K562 (cell line): ENCODE results near the gene MBD3. TPM values are rescaled to one million over a fixed set of nuclear protein-coding genes. Genes with fewer than 3 reads are reported as not detected.

Experiments
- ATAC-seq: fragments of 200-7000 bp; cut with Tn5 transposase; 3 replicates; pipeline ENCODE4 v1.9.1; 2020; ENCODE audit warnings: moderate library complexity
- BruUV-seq: library from RNA; stranded (reverse); fragments of 400-500 nt; replicated peaks from 2 replicates; lab custom pipeline; 2021; lab: Mats Ljungman, UMichigan
- CTCF ChIA-PET: fragments of 300-600 bp; formaldehyde crosslinking; extraction: SDS; loops from one replicate; lab custom pipeline; 2021; ENCODE audit warnings: low intra/inter-chr PET ratio; lab: Yijun Ruan, JAX
- POLR2A ChIA-PET: fragments of 300-600, 350-650 bp; sonication (Branson Sonifier 250); formaldehyde crosslinking; extraction: SDS; loops from one replicate; lab custom pipeline; 2021; ENCODE audit warnings: antibody characterized with exemption, inconsistent platforms; lab: Yijun Ruan, JAX
- DNase-seq, 4 experiments: peaks; one replicate each; pipeline versions ENCODE4 v3.0.0 to v3.0.0-alpha.2; 2011 to 2018; ENCODE audit warnings: low spot score in 3 of 4, mixed read lengths in 3 of 4; ENCODE audit errors: extremely low read depth in 1 of 4
- FAIRE-seq: peaks from 2 replicates; lab custom pipeline; 2011; peaks lifted over from hg19 to GRCh38; lab: Jason Lieb, UNC
- H2AFZ ChIP-seq: 2 replicates; pipeline ENCODE4 v1.6.0; 2011; ENCODE audit warnings: low read depth, low read length, control low read depth, inconsistent platforms
- H3K27ac ChIP-seq: fragments of 200-600 bp; 3 replicates; pipeline ENCODE4 v1.8.0; 2011; ENCODE audit warnings: low read depth, mild to moderate bottlenecking, control low read depth, inconsistent platforms, low read length, moderate library complexity, mixed read lengths; ENCODE audit errors: extremely low read depth
- H3K27me3 ChIP-seq, 2 experiments: fragments of 300-600 bp in 1 of 2; 2 replicates in 1 of 2; 3 replicates in 1 of 2; pipeline versions ENCODE4 v1.6.0 to v1.8.0; 2011; ENCODE audit warnings: inconsistent platforms in 2 of 2, low read length in 2 of 2, mild to moderate bottlenecking in 1 of 2, mixed read lengths in 1 of 2, moderate library complexity in 1 of 2; ENCODE audit not compliant: control insufficient read depth in 2 of 2, insufficient read depth in 2 of 2
- H3K36me3 ChIP-seq: fragments of 300-600 bp; 3 replicates; pipeline ENCODE4 v1.8.0; 2011; ENCODE audit warnings: mild to moderate bottlenecking, low read length, inconsistent platforms; ENCODE audit not compliant: control insufficient read depth, insufficient read depth
- H3K4me1 ChIP-seq, 2 experiments: fragments of 200-600 bp in 1 of 2; replicated peaks in 1 of 2; 2 replicates in 1 of 2; 3 replicates in 1 of 2; pipeline versions ENCODE4 v1.5.1 to v1.8.0; 2011; ENCODE audit warnings: inconsistent platforms in 2 of 2, low read length in 2 of 2, mild to moderate bottlenecking in 1 of 2, mixed read lengths in 1 of 2, moderate library complexity in 1 of 2; ENCODE audit not compliant: control insufficient read depth in 2 of 2, insufficient read depth in 2 of 2
- H3K4me2 ChIP-seq: 2 replicates; pipeline ENCODE4 v1.6.1; 2011; ENCODE audit warnings: low read length, control low read depth, inconsistent platforms, mixed read lengths; ENCODE audit not compliant: insufficient read depth
- H3K4me3 ChIP-seq: fragments of 200-600 bp; sonication (generic), shearing (Covaris generic); 2 replicates; pipeline ENCODE4 v1.5.1; 2016; ENCODE audit warnings: control low read depth, inconsistent platforms
- H3K79me2 ChIP-seq: fragments of 200-600 bp; 3 replicates; pipeline ENCODE4 v1.8.0; 2011; ENCODE audit warnings: low read length, inconsistent platforms; ENCODE audit not compliant: control insufficient read depth, insufficient read depth
- H3K9ac ChIP-seq, 2 experiments: 2 replicates each; pipeline versions ENCODE4 v1.6.0 to v1.6.1; 2011; ENCODE audit warnings: low read depth in 2 of 2, low read length in 2 of 2, control low read depth in 1 of 2, inconsistent platforms in 1 of 2, mild to moderate bottlenecking in 1 of 2, mixed read lengths in 1 of 2; ENCODE audit not compliant: insufficient read depth in 1 of 2
- H3K9me1 ChIP-seq: one replicate; pipeline ENCODE4 v1.6.0; 2011; ENCODE audit warnings: inconsistent platforms, mild to moderate bottlenecking, low read length, moderate library complexity; ENCODE audit not compliant: control insufficient read depth, insufficient read depth
- H3K9me3 ChIP-seq: replicated peaks from 2 replicates; pipeline ENCODE4 v1.5.1; 2011; ENCODE audit warnings: low read depth, low read length, inconsistent platforms; ENCODE audit not compliant: control insufficient read depth, insufficient read depth
- H4K20me1 ChIP-seq: replicated peaks from 2 replicates; pipeline ENCODE4 v1.6.1; 2011; ENCODE audit warnings: low read length, inconsistent platforms, mixed read lengths; ENCODE audit not compliant: control insufficient read depth, insufficient read depth
- BCOR ChIP-seq: fragments of 450-650 bp; IDR thresholded peaks from 2 replicates; pipeline ENCODE4 v1.6.1; 2016
- E2F3 ChIP-seq: fragments of 250-450 bp; sonication (Bioruptor Pico); IDR thresholded peaks from 2 replicates; pipeline ENCODE4 v1.4.0; 2020; ENCODE audit warnings: mild to moderate bottlenecking
- KAT7 ChIP-seq: sonication (generic); formaldehyde crosslinking; IDR thresholded peaks from 2 replicates; pipeline ENCODE4 v1.8.0; 2022; ENCODE audit warnings: missing genetic modification reagents, mild to moderate bottlenecking, borderline replicate concordance
- KHSRP ChIP-seq: fragments of 450-650 bp; IDR thresholded peaks from 2 replicates; pipeline ENCODE4 v1.6.1; 2017
- POLR2G ChIP-seq: fragments of 200-400 bp; formaldehyde crosslinking; IDR thresholded peaks from 2 replicates; pipeline ENCODE4 v1.6.1; 2017; ENCODE audit warnings: low read depth, mild to moderate bottlenecking, antibody characterized with exemption, low read length, moderate library complexity
- TFAP4 ChIP-seq: sonication (generic); formaldehyde crosslinking; IDR thresholded peaks from 2 replicates; pipeline ENCODE4 v1.8.0; 2022; ENCODE audit warnings: missing genetic modification reagents, mild to moderate bottlenecking, moderate library complexity, borderline replicate concordance
- ZNF121 ChIP-seq: sonication (generic); formaldehyde crosslinking; conservative IDR thresholded peaks from 2 replicates; pipeline ENCODE4 v1.8.0; 2022; ENCODE audit warnings: missing genetic modification reagents
- WGBS: fragments of 100-300 bp; shearing (Covaris generic); methylation state at CpG from one replicate; pipeline ENCODE4 v1.1.6; 2016; ENCODE audit warnings: low coverage, mixed read lengths; ENCODE audit not compliant: insufficient coverage; ENCODE audit errors: missing lambda C conversion rate; 5-methylcytosine and 5-hydroxymethylcytosine counted together
- in situ Hi-C: fragments of 300-500 bp; cut with MboI; formaldehyde crosslinking; loops from 4 replicates; pipeline ENCODE4 v1.15.0; 2018; ENCODE audit warnings: inconsistent platforms, mixed read lengths
- intact Hi-C: fragments of 100-400 bp; cut with micrococcal nuclease; formaldehyde crosslinking; loops from 2 replicates; pipeline ENCODE4 v1.14.2; 2022
- polyA plus RNA-seq, 8 experiments: library from polyadenylated mRNA; depleted of rRNA in 4 of 8; stranded (reverse) in 5 of 8; unstranded in 3 of 8; fragments of >200 nt; fragmentation: Nextera tagmentation in 2 of 8; fragmentation: Illumina TruSeq in 1 of 8; extraction: Ambion mirVana in 2 of 8; extraction: Trizol in 1 of 8; gene quantifications; 2 replicates each; pipeline versions ENCODE4 v1.2.1 to v1.2.3, GENCODE V29; 2011 to 2014; ENCODE audit warnings: inconsistent platforms in 1 of 8, missing spikeins in 1 of 8
- total RNA-seq, 7 experiments: library from RNA; depleted of rRNA in 6 of 7; stranded (reverse); fragments of >200 nt in 6 of 7; fragmentation: Illumina TruSeq in 2 of 7; extraction: Trizol in 2 of 7; gene quantifications; 2 replicates each; pipeline versions ENCODE4 v1.2.1 to v1.2.3, GENCODE V29; 2011 to 2021; ENCODE audit warnings: low replicate concordance in 1 of 7

MBD3 gene
- total and polyA plus RNA-seq, 9 of the 15 experiments (the other 6 are each of a cell fraction or from before 2014, with no cell fraction given): 0.24 to 137 (median 30.9) TPM

- H3K79me2 ChIP-seq: peaks cover 35% of the 10 kb centered on the region
- in situ Hi-C loops: no loop called here
- TF ChIP-seq ZNF121 (CRISPR knock-in tag): peak; percentile 87
- TF ChIP-seq KAT7: 0 out of 2 replicates have a peak, but pooled peaks have one; percentile 40
- no peak for TF ChIP-seq E2F3 (CRISPR knock-in tag)
- 0 out of 2 replicates have a peak, but pooled peaks have one; percentile 26 for TF ChIP-seq BCOR
- TF ChIP-seq, all 486 proteins: peak for 3
- DNase-seq (no peak), FAIRE-seq (no peak), ATAC-seq (no peak)
- Histone ChIP-seq H2AFZ (no peak overlapping the region), H3K4me2 (no peak overlapping the region), H3K9me3 (no peaks in the 10 kb centered on the region), H3K27me3 (no peaks in the 10 kb centered on the region), H4K20me1 (peaks cover 5% of the 10 kb centered on the region), H3K4me1 (peaks cover 0 to 45% of the 10 kb centered on the region in 2 experiments; a peak in 4 of 5 replicates), H3K36me3 (peaks cover 12% of the 10 kb centered on the region; the same call in 1 of the 3 replicates), H3K9ac (peak overlapping the region in 1 of 2 experiments; percentile 43; a peak in 2 of 4 replicates), H3K9me1 (no peaks in the 10 kb centered on the region), H3K27ac (no peak overlapping the region), H3K4me3 (no peak overlapping the region)
- BruUV-seq: no TSS peak
- ChIA-PET POLR2A (no interaction called here), CTCF (no interaction called here)
- intact Hi-C loops: no loop called here
- 92% methylated on average over 16 of the region's 17 CpGs for WGBS
Measured at GRCh38 chr19:1561236-1561842, 31.3 kb downstream of the MBD3 start.

- H3K4me2 ChIP-seq: no peak overlapping the region
- H3K9me3 ChIP-seq: no peaks in the 10 kb centered on the region
- no peak overlapping the region for H3K27ac ChIP-seq
- 81% methylated on average over 18 of the region's 25 CpGs for WGBS
- no peak for DNase-seq
- no TSS peak for BruUV-seq
- peak overlapping the region in 1 of 2 experiments; percentile 43; a peak in 1 of 4 replicates for H3K9ac ChIP-seq
- peaks cover 13% of the 10 kb centered on the region; the same call in 1 of the 3 replicates for H3K36me3 ChIP-seq
- CTCF ChIA-PET: no interaction called here
- H2AFZ ChIP-seq: no peak overlapping the region
- POLR2A ChIA-PET: no interaction called here
- in situ Hi-C loops (no loop called here), intact Hi-C loops (no loop called here)
- ATAC-seq: no peak
- peaks cover 25% of the 10 kb centered on the region for H3K79me2 ChIP-seq
- H3K27me3 ChIP-seq: no peaks in the 10 kb centered on the region
- FAIRE-seq: no peak
- H3K9me1 ChIP-seq: no peaks in the 10 kb centered on the region
- TF ChIP-seq POLR2G: 0 out of 2 replicates have a peak, but pooled peaks have one; percentile 19
- 0 out of 2 replicates have a peak, but pooled peaks have one; percentile 4 for TF ChIP-seq TFAP4 (CRISPR knock-in tag)
- TF ChIP-seq KHSRP: no peak
- TF ChIP-seq, all 486 proteins: peak for 2
- H4K20me1 ChIP-seq: no peaks in the 10 kb centered on the region; the same call in 1 of the 2 replicates
- H3K4me3 ChIP-seq: no peak overlapping the region
- peaks cover 0 to 38% of the 10 kb centered on the region in 2 experiments; a peak in 2 of 5 replicates for H3K4me1 ChIP-seq
Measured at GRCh38 chr19:1560286-1560882, 32.3 kb downstream of the MBD3 start.
